ENCODE data around the gene DEPDC7.

DNA sequence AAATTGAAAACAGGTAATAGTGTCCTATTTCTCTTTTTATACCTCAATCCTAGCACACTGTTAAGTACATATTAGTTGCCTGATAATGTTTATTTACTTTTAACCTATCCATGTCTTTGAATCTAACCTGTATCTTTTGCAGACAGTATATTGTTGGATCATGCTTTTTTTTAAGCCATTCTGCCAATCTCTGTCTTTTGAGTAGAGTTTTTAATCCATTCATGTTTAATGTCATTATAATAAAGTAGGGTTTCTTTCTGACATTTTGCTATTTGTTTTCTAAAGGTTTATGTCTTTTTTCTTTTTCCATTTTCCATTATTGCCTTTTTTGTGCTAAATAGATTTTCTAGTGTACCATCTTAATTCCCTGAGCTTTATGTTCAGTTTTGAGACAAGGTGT is 23.8 kb upstream of the DEPDC7 start:
- TF ChIP-seq, protein P1, sequence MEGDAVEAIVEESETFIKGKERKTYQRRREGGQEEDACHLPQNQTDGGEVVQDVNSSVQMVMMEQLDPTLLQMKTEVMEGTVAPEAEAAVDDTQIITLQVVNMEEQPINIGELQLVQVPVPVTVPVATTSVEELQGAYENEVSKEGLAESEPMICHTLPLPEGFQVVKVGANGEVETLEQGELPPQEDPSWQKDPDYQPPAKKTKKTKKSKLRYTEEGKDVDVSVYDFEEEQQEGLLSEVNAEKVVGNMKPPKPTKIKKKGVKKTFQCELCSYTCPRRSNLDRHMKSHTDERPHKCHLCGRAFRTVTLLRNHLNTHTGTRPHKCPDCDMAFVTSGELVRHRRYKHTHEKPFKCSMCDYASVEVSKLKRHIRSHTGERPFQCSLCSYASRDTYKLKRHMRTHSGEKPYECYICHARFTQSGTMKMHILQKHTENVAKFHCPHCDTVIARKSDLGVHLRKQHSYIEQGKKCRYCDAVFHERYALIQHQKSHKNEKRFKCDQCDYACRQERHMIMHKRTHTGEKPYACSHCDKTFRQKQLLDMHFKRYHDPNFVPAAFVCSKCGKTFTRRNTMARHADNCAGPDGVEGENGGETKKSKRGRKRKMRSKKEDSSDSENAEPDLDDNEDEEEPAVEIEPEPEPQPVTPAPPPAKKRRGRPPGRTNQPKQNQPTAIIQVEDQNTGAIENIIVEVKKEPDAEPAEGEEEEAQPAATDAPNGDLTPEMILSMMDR (tag by site-specific recombination; IDR thresholded peaks at IDR 0.05): no peak
- TF ChIP-seq EGR2 (tag by site-specific recombination; IDR thresholded peaks at IDR 0.05; ENCODE audit: low read depth): no peak
- no peak for TF ChIP-seq ZNF548 (tag by site-specific recombination; IDR thresholded peaks at IDR 0.05)
- no peak for TF ChIP-seq YY1 (tag by site-specific recombination; IDR thresholded peaks at IDR 0.05)
- no peak for TF ChIP-seq TCF7L2 (IDR thresholded peaks at IDR 0.05; ENCODE audit: borderline replicate concordance, low read depth, low read length)
- TF ChIP-seq, protein P2, sequence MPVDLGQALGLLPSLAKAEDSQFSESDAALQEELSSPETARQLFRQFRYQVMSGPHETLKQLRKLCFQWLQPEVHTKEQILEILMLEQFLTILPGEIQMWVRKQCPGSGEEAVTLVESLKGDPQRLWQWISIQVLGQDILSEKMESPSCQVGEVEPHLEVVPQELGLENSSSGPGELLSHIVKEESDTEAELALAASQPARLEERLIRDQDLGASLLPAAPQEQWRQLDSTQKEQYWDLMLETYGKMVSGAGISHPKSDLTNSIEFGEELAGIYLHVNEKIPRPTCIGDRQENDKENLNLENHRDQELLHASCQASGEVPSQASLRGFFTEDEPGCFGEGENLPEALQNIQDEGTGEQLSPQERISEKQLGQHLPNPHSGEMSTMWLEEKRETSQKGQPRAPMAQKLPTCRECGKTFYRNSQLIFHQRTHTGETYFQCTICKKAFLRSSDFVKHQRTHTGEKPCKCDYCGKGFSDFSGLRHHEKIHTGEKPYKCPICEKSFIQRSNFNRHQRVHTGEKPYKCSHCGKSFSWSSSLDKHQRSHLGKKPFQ (tag by site-specific recombination; IDR thresholded peaks at IDR 0.05): no peak
